ENCODE results near the gene NFAM1. TPM values are rescaled to one million over a fixed set of nuclear protein-coding genes. Genes with fewer than 3 reads are reported as not detected.

Gene NFAM1
- polyA plus RNA-seq, 3 donors = 0.72 to 0.96 (median 0.75) TPM

DNA sequence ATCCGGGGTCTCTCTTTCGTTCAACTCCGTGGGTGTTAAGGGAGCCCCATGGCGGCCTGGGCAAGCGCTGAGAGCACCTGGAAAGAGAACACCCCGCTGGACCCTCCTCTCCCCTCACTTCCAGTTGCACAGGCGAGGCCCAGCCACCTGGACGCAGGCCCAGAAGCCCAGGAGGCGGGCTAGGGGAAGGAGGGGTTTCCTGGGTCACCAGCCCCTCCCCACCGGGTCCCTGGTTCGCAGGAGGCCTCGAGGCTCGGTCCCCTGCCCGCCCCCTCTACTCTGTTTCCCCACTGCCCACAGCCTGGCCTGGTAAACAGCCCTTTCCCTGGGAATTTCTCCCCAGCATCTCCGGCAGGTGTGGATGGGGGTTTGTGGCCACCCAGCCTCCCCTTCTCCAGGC, 8.5 kb upstream of the NFAM1 start:
- DNase-seq (ENCODE audit: low read depth in 3 of 3, low spot score in 2 of 3) = no peak

DNA sequence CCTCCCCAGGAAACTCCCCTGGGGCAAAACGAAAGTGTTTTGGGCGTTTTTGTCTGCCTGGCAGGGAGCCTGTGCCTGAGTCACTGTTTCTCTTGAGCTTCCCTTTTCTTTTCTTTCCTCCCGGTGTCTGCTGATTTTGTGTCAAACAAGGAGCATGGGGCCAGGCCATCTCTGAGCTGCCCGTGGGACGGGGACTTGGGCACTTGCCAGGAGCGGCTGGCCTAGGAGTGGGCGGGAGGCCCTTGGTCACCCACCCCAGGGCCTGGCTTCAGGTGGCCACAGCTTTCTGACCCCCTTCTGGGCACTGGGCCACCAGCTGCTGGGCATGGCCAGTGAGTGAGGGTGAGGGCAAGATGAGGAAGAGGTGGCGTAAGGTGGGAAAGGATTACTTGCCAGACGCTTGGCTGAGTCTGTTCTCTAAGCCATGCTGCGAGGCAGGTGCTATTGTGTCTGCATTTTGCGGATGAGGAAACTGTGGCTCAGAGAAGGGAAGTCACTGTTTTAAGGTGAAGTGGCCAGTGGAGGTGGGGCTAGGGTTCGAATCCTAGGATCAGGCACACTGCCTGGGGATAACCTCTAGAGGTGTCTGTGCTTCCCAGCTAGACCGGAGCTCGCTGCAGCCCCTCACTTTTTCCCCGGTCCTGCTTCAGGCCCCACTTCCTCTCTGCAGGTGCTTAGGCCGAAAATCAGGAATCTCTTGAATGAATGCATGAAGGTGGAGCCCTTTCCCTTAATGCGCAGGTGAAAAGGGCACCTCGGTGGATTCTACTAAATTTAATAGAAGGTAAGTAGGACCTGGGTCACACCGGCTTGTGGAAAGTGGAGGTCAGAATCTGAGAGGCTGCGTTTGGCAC, 7.8 kb upstream of the NFAM1 start:
- no peak for DNase-seq (ENCODE audit: low read depth in 3 of 3, low spot score in 2 of 3)

DNA sequence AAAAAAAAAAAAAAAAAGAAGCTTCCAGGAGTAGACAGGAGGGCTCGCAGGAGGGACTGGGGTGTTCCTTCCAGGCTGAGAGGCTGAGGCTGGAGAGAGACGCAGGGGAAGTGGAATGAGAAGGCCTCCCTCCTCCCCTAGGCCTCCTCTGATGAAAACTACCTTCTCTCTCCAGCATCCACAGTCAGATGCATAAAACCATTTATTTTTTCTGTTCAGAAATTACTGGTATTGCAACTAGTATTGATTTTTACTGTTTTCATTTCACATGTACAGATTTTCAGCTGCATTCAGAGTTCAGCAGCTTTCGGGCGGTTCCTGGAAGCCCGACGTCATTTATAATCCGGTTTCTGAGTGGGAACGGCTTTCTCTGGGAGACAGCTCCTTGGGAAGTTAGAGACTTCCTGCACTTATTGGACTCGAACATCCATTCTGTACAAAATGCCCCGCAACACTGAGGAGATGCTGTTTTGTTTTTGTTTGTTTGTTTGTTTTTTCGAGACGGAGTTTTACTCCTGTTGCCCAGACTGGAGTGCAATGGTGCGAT, 6.9 kb upstream of the NFAM1 start:
- no peak for DNase-seq (ENCODE audit: low read depth in 3 of 3, low spot score in 2 of 3)

DNA sequence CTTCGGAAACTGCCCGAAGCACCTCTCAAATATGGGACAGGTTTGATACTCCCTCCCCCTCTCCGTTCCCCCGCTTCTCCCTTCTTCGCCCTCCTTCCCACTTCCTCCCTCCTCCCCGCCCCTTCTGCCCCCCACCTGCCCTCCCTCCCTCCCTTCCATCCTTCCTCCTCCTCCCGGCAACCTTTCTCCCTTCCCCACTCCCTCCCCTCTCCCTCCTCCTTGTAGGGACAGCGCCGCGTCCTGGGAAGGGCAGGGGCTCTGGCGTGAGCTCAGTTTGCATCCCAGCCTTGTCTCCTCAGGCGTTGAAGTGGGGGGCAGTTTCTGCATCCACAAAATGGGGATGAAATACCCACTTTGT, 6.1 kb upstream of the NFAM1 start:
- no peak for DNase-seq (ENCODE audit: low read depth in 3 of 3, low spot score in 2 of 3)

DNA sequence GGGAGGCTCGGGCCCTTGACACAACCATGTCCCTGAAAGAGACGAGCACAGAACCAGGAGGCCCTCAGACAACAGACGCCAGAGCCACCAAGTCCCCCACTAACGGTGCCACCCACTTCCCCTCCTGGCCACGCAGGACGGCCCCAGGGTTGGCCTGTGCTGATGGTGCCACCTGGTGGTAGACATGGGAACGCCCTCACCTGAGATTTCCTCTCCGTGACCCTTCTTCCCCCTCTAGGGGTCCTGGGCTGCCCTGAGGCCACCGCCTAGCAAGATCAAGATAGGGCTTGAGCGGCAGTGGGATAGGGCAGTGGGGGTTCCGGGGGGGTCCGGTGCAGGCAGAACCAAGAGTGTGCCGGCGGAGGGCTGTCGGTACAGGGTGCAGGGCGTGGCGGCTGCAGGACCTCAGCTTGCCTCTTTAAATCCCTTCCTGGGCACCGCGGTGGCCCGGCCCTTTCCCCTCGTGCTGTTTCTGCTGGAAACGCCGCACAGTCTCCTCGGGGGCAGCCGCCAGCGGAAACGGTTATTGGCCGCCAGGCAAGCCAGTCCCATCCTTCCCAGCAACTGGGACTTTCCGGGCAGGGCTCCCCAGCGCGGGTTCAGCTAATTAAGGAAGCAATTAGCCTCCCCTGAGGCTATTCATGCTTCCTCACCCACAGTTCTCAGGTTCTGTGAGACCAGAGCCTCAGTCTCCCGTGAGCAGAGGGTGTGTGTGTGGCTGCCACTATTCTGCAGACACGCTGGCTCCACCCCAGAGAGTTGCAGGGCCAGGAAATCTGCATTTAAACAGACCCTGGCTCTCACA, 5.5 kb upstream of the NFAM1 start:
- peak in 1 of 3 donors; percentile 47 for DNase-seq (ENCODE audit: low read depth in 3 of 3, low spot score in 2 of 3)

DNA sequence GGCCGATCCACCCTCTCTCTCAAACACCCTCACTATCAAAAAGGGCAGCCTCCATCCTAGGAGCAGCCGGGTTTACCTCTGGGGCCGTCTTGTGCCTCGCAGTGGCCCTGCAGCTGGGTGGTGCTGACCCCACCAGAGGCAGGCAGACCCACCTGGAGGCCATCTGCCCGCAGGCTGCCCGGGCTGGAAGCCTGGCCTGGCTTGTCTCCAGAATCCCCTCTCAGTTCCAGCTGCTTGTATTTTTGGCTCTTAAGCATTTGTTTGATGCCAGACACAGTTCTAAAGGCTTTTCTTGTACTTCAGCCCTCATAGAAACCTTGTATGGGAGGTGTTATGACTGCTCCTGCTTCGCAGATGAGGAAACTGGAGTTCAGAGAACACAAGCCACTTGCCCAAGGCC, 4.2 kb upstream of the NFAM1 start:
- DNase-seq (ENCODE audit: low read depth in 3 of 3, low spot score in 2 of 3) = no peak

DNA sequence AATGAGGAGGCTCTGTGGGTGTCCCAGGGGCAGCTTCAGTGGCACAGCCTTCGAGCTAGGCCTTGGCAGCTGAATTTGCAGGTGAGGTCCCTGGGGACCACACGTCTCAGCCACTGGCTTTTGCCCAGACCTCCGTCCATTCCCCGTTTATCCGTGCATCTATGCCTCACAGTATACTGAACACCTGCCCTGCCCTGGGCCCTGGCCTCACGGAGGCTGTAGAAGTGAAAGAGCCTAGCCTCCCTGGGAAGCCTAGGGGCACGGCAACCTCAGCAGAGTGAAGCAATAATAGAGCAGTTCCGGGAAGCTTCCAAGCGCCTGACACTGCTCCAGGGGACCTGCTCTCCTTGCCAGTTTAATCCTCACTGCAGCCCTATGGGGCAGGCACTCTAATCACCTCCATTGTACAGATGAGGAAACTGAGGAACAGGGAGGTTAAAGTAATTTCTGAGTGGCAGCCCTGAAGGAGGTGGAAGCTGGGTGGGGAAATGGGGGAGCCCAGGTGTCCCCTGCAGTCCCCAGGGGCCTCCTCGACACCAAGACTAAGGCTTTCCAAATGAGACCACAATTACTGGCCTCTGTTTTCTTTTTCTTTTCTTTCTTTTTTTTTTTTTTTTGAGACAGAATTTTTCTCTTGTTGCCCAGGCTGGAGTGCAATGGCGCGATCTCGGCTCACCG, 2.7 kb upstream of the NFAM1 start:
- no peak for DNase-seq (ENCODE audit: low read depth in 3 of 3, low spot score in 2 of 3)

DNA sequence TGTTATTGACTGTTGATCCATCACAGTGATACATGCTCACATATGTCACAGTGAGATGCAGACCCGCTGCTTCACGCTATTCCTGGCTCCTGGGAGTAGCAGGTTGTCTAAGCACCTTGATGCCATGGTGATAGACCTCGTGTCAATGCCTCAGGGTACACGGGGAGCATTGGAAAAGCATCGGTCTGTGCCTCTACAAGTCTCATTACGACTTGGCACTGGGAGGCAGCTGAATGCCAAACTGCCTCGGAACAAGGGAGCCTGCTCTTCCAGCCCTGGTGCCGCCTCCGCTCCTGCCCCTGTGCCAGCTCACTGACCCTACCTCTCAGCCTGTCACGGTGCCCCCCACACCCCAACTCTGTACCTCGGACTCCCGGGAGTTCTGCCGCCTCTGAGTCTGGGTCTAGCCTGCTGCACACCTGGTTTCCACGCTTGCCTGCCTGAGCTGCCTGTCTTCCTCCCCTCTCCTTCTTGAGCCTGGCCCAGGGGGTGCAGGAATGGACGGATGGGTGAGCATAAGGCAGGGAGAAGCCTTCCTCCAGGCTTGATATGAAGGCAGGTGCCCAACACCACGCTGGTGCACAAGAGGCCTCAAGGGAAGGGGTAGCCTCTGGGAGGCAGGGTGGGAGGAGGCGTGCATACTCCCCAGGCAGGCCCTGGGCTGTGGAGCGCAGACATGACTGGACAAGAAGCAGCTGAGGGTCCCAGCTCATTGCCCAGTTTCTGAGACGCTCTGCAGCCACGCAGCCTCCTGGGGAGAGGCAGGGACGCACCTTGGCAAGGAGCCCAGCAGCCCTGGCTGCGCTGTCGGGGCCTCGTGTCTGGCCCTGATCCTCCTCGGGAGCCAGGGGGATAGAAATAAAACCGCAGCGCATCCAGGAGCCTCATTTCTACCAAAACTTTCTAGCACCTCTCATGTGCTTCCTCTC, 1.8 kb upstream of the NFAM1 start:
- no peak for DNase-seq (ENCODE audit: low read depth in 3 of 3, low spot score in 2 of 3)

DNA sequence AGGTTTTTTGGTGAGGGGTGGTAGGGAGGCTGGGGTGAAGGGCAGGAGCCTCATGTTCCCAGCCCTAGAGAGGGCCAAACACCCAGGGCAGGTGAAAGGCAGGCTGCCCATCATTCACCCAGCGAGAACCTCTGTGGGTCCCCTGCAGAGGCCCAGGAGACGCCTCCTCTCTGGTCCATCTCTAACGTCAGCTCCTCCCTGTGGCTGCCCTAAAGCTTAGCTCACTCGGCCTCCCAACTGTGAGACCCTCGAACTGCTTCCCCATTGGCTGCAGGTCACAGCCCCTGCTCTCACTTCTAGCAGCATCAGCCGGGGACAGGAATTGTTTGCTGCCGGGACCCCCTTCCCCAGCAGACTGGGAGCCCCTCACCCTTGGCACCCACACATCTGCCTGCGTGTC, 615 bp upstream of the NFAM1 start:
- DNase-seq (ENCODE audit: low read depth in 3 of 3, low spot score in 2 of 3) = no peak

DNA sequence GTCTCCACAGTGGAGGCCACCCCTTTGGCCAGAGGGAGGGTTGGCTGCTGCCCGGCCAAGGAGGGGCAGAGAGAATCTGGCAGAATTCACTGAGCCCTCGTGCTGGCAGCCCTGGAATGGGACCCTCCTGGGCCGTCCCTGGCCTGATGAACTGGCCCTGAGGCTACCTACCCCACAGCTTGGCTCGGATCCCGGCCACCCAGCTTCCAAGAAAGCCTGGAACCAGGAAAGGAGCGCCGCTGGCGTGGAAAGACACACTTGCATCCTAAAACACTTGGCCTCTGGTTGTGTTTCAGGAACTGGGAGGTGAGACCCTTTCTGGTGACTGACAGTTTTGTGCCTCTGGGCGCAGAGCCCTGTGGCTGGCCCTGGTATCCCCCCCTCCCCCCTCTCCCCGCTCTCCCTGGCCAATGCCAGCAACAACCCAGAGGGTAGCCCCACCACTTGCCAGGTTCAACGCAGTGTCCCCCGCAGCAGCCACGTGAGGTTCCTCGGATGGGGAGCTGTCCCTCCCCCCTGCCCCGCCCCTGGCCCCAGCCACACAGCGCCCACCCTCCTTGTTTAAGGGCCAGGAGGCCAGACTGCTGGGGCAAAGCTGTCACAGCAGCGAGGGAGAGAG, 693 bp downstream of the NFAM1 start:
- DNase-seq (ENCODE audit: low read depth in 3 of 3, low spot score in 2 of 3) = no peak

DNA sequence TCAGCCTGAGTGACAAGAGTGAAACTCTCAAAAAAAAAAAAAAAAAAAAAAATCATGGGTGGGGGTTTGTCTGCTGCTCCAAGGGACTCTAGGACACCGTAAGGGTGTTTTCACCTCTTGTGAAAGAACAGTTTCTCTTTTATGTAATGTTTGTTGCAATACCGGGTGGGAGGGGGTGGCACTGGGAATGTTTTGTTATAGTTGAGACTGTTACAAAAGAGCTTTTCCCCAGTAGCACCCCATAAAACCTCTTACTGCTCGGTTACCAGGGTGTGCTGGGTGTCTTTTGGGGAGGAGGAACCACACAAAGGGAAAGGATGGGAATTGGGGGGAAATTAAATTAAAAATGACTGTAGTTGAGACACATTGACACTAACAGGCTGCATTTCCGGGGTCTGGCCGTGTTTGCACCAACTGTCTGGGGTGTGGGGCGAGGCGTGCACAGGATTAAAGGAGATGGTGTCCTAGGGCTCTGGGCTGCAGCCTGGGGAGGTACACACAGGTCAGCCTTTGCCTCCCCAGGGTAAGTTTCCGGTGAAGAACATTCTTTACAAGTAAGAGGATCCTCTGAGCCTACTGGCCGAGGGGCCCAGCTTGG, 1.6 kb downstream of the NFAM1 start:
- no peak for DNase-seq (ENCODE audit: low read depth in 3 of 3, low spot score in 2 of 3)

DNA sequence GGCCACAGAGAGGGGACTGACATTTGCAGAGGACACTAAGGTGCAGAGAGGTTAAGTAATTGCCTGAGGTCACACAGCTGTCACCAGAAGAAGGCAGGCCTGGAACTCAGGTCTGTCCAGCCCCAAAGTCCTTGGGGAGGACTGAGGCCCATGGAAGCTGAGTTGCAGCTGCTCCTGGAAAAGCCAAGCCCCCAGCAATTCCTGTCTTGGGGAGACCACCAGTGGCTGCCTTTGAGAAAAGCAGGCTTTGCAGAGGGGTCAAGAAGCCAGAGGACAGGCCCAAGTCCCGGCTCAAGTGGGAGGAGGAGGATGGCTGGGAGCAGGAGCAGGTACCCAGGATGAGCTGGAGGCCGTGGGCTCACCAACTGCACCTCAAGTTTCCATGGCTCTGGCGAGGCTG, 3.4 kb downstream of the NFAM1 start:
- DNase-seq (ENCODE audit: low read depth in 3 of 3, low spot score in 2 of 3) = no peak

DNA sequence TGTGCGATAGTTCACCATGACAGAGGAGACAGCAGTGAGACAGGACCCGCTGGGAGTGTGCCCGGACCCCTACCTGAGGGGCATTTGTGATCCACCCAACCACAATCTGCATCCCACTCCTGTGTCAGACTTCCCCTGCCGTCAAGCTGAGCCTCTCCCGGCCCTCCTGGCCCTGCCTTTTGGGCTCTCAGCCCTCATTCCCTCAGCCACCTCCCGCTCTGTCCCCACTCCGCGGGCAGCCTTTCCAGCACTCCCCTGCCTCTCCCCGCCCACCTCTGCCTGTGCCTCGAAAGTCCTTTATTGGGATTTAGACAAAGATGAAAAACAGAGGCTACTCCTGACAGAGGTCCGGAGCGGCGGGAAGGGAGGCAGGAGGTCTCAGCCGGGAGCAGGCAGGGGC, 4.2 kb downstream of the NFAM1 start:
- DNase-seq (ENCODE audit: low read depth in 3 of 3, low spot score in 2 of 3) = no peak

DNA sequence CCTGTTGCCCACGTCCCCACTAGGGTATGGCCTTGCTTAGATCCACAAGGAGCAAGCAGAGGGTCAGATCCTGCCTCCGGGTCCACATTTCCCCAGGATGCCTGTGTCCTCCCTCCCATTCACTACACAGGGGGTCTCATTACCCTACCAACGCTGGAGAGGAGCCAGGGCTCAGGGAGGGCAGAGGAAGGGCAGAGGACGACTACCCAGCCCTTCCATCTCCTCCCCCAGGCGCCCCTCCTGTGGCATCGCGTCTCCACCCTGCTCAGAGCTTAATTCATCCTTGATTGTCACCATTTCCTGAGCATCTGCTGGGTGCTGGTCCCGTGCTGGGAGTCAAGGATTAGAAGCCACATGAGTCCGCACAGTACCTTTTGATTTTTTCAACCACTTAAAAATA, 5.0 kb downstream of the NFAM1 start:
- DNase-seq (ENCODE audit: low read depth in 3 of 3, low spot score in 2 of 3) = no peak

DNA sequence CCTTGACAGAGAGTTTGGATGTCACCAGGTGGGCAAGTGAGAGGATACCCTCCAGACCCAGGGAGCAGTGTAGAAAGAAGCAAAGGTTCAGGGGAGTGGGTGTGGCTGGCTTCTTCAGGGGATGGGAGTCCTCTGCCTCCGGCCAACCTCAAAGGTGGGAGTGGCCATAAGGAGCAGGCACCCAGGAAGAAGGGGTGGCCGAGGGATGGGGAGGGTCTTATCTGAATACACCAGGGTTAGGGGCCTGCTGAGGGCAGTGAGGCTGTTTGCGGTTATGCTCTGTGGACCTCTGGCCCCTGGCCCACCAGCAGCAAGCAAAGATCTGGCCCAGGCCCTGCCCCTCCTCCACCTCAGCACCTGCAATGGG, 6.2 kb downstream of the NFAM1 start:
- no peak for DNase-seq (ENCODE audit: low read depth in 3 of 3, low spot score in 2 of 3)

DNA sequence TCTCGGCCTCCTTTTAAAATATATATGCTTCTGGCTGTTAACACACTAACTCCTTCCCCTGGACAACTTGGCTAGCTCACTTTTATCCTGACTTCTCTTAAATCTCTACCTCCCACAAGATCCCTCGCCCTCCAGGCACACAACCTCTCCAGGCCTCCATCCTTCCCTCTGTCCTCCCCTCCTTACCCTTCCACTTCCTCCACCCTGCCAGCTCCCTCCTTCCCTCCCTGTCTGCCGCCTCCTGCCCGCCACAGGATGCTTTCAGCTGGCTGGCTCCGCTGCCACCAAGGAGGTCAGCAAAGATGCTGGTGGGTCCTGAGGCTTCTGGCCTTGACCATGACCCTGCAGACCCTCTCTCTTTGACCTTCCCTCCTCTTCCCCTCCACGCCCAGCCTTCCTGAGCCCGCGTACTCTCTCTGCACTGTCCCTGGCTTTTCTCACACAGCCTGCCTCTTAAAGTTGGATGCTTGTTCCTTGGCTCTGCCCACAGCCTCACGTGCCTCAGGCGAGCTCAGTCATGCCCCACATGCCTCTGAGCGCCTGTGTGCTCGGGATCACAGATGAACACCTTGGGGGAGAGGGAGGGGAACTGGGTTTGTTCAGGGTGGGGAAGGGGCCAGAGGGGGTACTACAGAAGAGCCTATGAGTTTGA, 6.7 kb downstream of the NFAM1 start:
- no peak for DNase-seq (ENCODE audit: low read depth in 3 of 3, low spot score in 2 of 3)

DNA sequence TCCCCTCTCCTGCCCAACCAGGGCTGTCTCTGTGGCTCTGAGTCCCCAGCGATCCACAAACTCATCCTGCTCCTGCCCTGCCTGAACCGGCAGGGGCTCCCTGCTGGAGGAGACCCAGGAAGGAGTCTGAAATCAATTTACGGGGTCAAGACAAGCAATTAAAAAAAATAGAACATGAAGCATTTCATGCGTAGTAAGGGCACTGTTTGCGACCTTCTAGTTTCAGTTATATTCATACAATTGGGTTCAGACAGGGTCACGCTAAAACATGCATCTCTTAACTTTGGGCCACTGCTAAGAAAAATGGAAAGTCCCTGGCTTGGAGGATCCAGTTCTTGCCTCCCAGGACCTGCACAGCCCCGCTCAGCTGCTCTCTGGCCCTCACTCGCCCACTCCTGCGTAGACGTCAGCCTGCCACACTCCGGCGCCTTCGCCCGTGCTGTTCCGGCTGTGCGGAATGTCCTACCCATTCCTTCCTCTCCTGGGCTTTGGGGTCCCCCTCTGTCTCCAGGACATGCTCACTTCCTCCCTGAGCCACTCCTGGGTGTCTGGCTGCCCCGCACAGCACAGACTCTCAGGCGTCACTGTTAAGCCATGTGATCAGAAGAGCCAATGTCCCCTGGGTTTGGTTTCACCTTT, 12.8 kb downstream of the NFAM1 start:
- DNase-seq (ENCODE audit: low read depth in 3 of 3, low spot score in 2 of 3) = no peak

DNA sequence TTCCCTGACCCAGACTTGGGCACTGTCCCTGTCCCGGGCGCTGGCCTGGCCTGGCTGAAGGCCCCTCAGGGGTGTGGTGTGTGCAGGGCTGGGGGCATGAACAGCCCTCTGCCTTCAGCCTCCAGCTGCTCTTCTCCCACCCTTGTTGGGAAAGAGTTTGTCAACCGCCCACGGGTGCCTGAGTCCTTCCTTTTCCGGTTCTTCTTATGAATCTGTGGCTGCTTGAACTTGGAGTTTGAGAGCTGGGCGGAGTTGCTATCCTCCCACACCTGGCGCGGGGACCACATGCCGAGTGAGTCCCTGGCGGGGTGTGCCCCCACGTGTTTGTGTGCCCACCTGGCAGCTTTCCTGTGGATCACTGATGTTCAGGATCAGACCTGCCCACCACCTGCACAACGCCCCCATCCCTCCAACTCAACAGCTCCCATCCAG, 13.4 kb downstream of the NFAM1 start:
- no peak for DNase-seq (ENCODE audit: low read depth in 3 of 3, low spot score in 2 of 3)

Measured in right renal cortex interstitium (tissue), 3 donors.